UCSD-AML1 (cell line): ENCODE results near the gene ALDH16A1.

Experiments
- DNase-seq: peaks from one replicate; lab custom pipeline; 2025; ENCODE audit not compliant: unreplicated experiment; lab: John Stamatoyannopoulos, UW

The ALDH16A1 gene

DNA sequence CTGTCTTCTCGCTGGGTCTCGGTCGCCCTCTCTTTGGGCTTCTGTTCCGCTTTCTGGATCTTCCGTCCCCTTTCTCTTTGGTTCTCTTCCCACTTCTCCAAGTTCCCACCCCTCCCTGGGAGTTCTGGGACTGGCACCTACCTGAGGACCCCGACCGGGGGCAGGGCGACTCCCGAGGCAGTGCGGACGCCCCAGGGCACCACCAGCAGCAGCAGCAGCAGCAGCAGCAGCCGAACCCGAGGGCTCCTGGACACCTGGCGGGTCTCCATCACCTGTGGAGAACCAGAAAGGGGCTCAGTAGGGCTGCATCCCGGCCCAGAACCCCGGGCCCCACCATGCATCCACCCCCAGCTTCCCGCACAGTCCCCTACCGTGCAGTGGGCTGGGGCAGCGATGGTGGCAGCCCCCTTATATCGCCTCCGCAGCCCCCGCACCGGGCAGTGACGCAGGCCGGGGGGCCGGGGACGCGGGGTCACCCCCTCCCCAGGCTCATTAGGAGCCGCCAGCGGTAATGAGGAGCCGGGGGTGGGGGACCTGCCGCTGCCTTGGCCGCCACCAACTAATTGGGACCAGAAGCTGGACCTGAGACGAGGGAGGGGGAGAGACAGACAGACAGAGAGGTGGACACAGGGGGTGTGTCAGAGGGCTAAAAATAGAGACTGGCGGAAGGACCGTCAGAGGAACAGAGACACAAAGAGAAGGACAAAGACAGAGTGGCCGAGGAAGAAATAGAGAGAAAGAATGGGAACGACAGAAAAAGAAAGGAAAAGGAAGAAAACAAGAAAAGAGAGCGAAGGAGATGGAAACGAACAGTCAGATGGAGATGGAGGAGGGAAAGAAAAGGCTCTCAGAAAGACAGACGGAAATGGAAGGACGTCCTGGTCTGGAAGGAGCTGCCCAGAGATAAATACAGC is 29.7 kb upstream of the ALDH16A1 start, which contains the start of gene PTH2:
PTH2 (minus strand) TSS at position 371 of the 914 bp plus-strand sequence; CDS start at position 269, 102 bp downstream.
- no peak for DNase-seq

DNA sequence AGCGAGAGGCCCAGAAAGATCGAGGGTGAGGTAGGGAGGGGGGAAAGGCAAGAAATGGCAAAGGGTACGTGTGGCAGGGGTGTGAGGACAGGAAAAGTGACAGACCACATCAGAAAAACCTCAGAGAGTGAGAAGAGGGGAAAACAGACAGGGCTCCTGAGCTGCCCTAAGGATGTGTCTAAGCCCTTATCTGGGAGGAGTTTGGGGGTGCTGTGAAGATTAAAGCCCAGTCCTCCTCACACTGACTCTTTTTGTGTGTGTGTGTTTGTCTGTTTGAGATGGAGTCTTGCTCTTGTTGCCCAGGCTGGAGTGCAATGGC is 29.1 kb upstream of the ALDH16A1 start:
- DNase-seq: no peak

DNA sequence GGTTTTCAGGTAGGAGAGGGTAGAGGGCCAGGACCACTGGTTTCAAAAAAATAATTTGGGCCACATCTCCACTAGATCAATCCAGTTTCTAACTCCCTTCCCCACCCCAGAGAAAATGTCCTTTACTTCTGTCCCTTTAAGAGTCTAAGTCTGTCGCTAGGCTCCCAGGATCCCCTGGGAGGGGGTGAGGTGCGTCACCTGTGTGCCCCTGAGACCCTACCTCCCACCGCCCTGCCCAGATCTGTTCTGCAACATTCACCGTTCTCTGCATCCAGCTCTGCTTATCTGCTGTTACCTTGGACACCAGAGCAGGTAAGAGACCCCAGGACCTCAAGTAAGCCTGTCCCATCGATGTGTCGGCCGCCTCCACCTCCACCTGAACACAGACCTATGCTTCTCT is 27.8 kb upstream of the ALDH16A1 start, which contains the start of gene GFY:
GFY (plus strand) TSS at position 211 of the 400 bp plus-strand sequence. CDS start 1,043 bp downstream, outside the sequence.
- no peak for DNase-seq

DNA sequence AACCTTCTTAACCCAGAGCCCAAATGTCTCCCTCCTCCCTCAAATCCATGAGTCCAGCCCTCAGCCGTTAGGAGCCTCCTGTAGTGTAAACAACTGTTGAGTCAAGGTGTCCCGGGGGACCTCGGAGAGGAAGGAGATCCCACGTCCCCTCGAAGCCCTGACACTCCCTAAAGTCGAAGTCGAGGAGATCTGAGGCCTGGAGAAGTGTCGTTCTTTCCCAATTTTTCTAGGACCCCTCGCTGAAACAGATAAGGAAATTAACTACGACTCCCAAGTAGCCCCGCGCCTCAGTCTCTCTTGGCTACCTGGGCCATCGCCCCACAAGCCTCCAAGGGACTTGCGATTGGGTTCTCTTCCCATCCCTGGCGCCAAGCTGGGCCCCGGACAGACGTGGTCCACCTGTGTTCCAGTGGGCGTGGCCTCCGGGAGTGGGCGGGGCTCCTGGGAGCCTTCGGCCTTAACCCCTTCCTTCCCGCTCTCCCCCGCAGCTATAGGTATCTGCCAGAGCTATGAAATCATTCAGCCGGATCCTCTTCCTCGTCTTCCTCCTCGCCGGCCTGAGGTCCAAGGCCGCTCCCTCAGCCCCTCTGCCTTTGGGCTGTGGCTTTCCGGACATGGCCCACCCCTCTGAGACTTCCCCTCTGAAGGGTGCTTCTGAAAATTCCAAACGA is 27.0 kb upstream of the ALDH16A1 start:
- peak; percentile 37 for DNase-seq

GRCh38 chr19:49427339-49427738 is 25.7 kb upstream of the ALDH16A1 start:
- DNase-seq: no peak

DNA sequence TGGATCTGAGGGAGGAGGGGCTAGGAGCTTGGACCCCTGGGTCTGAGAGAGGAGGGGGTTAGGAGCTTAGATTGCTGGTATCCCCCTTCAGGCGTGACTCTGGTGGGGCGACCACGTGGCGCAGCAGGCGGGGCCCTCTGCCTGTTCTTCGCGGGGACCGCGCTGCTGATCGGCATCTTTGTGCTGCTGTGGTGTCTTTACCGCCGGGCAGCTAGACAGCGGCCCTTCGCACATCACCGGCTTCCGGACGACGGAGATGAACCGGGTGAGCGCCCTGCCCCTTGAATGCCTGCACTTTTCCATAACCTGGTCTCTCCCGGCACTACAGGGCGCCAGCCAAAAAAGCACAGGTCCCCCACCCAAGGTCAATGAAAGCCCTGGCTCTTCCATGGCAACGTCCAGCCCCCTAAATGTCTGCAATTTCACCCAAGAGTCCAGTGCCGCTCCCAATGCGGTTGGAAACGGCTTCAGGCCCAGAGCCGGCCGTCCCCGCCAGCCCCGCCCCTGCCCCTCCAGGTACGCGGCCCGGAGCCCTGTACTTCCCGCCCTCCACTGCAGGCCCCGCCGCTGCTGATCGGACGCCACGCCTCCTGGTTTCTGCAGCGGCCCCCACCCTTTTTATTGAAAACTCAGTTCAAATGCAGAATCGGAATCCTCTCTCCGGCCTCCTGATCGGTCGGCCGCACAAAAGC is 25.0 kb upstream of the ALDH16A1 start:
- no peak for DNase-seq

GRCh38 chr19:49428547-49429451 is 24.2 kb upstream of the ALDH16A1 start:
- DNase-seq: no peak

- no peak for DNase-seq
Observed at GRCh38 chr19:49430172-49430677, 22.8 kb upstream of the ALDH16A1 start.

DNA sequence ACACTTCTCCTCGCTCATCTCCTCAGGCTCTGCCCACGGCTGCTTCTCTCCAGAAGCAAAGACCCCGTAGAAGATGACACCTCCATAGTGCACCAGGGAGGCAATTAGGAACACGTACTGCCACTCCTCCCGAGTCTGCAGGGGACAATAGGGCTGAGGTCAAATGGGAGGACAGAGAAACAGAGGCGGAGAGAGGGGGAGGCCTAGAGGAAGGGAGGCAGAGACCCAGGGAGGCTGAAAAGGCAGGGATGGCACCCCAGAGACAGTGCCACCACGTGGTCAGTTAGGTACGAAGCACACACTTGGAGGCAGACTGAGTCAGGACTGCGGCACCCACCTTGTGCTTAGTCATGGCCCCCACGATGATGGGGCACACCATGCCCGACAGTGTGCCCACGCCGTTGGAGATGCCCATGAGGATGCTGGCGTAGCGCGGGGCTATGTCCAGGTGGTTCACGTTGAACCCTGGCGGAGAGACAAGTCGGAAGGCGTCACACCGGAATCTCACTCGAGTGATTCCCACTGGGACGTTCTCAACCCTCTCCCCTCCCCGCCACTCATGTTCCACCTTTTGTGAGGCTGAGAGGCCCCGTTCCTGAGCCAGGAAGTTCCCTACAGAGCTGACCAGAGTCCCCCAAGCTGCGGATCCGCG is 22.2 kb upstream of the ALDH16A1 start:
- peak; percentile 25 for DNase-seq

- no peak for DNase-seq
Observed at GRCh38 chr19:49431330-49431749, 21.7 kb upstream of the ALDH16A1 start.

DNA sequence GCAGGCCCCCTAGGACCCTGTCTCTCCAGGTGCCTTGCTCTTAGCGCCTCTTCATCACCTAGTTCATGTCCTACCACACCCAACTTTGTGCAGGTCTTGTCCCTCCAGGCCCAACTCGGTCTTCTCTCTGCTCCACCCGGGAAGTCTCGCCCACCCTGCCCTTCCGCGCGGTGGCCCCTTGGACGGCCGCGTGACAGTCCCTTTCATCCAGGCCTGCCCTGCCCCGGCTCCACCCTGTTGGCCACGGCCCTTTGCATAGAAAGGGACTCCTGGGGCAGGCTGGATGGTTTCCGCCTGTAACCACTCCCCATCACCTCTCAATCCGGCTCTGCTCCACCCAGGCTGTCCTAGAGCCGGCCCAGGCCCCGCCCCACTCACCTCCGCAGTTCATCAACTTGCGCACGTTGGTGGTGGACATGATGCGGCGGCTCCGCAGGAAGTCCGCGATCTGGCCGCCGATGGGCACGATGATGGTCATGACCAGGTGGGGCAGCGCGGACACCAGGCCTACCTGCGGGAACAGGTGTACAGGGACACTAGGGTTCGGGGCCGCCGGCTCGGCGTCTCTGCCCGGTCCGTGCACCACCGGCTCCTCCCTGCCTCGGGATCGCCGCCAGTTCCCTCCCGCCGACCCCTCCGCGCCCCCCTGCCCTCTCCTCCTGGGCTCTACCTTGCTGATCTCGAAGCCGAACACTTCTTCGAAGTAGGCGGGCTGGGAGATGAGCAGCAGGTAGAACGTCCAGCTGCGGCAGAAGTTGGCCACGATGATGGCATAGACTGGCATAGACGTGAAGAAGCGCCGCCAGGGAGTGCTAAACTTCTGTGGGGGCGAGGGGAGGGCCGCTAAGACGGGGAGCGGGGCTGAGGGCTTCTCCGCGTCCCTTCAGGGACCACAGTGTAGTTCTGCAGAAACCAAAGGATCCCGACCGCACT is 20.6 kb upstream of the ALDH16A1 start:
- no peak for DNase-seq

GRCh38 chr19:49433240-49433901 is 19.7 kb upstream of the ALDH16A1 start:
- no peak for DNase-seq

GRCh38 chr19:49434907-49435583 is 18.0 kb upstream of the ALDH16A1 start:
- DNase-seq: no peak

- DNase-seq: no peak
Observed at GRCh38 chr19:49435670-49436069, 17.4 kb upstream of the ALDH16A1 start.

DNA sequence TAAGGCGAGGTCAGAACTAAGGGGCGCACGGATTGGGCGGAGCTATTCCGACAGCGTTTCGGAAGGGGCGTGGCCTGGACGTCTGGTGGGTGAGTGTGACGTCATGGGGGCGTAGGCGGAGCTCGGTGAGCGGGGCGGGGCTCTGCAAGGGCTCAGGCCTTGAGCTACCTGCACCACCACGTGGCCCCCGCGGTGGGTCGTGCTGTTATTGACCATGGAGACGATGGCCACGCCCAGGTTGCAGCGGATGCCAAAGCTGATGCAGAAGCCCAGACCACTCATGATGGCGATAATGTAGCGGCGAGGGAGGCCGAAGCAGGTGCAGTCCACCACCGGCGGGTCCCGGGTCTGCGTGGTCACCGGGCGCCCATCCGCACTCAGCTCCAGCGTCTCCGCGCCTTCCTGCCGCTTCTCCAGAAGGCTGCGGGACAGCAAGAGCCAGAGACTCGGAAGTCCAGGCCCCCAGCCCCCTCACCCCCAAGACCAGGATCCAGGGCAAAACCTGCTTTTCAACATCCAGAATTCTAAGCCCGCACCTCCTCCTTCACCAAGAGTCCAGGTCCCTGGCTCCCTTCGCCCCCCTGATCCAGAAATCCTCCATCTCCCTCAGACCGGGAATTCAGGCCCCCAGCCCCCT is 16.5 kb upstream of the ALDH16A1 start:
- DNase-seq: no peak

- DNase-seq: no peak
Observed at GRCh38 chr19:49437231-49437630, 15.8 kb upstream of the ALDH16A1 start.

GRCh38 chr19:49438261-49438660 is 14.8 kb upstream of the ALDH16A1 start:
- no peak for DNase-seq
